DLD1 (cell line): ENCODE data around the gene MAN1A1.

ENCODE experiments used
- in situ Hi-C: cut with HindIII; loops from 2 replicates; pipeline ENCODE4 v1.10.0; 2017; ENCODE audit warnings: low sequenced_read_pairs

The MAN1A1 gene

DNA sequence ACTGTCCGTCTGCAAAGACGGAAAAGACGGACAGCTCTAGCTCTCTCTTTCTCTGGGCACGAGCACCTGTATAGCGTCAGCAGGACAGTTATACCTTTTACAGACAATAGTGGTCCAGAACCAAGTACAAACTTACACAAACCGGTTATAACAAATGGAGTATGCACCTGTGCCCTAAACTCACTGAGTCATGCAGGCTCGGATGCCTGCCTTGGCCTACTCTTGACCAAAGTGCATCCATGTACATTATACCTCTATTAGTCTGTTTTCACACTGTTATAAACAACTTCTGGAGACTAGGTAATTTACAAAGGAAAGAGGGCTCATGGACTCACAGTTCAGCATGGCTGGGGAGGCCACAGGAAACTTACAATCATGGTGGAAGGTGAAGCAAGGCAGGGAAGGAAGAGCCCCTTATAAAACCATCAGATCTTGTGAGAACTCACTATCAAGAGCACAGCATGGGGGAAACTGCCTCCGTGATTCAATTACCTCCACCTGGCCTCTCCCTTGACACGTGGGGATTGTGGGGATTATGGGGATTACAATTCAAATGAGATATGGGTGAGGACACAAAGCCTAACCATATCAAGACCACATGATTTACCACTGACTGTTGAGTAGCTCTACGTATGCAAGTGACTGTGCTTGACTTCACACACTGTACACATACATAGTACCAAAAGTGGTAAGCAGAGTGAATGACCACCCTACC, 23.1 kb downstream of the MAN1A1 start:
- in situ Hi-C loops: no loop called here

DNA sequence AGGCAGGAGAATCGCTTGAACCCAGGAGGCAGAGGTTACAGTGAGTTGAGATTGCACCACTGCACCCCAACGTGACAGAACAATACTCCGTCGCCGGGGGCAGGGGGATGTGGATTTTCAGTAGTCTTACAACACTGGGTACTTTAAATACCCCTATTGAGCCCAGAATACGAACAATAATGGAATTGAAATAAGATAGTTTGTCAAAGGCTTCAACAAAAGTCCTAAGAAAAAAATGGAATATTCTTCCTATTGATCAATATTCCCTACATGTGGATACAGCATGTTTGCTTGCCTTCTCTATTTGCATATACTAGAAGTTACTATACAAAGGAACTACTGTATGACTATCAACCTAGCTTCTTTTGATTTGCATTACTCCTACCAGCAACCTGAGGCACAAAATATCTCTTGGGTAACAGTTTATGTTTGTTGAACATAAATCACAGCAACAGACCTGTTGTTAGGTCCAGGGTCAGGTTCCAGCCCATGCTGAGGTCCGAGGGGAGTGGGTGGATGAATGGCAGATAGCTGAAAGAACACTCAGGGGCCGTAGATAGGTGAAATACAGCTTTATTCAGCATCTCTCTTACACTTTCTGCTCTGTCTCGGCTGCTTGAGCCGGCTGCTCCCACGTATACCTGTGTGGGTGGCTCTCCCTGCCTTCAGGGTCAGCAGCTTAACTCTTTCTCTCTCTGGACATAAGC, 23.8 kb downstream of the MAN1A1 start:
- in situ Hi-C loops: no loop called here

DNA sequence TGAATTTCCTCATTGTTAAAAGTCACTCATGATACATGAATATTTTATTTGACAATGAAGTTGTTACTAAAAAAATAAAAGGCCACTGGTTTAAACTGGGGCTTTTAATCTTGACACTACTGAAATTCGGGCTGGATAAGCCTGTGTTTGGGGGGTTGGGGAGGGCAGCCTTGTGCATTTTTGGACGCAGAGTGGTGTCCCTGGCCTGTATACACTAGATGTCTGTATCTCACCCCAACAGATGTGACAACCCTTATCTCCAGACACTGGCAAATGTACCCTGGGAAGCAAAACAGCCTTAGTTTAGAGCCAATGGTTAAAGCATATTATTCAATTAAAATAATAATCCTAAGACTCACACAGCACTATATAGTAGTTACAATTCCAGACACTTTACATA, 24.8 kb downstream of the MAN1A1 start:
- in situ Hi-C loops: no loop called here

DNA sequence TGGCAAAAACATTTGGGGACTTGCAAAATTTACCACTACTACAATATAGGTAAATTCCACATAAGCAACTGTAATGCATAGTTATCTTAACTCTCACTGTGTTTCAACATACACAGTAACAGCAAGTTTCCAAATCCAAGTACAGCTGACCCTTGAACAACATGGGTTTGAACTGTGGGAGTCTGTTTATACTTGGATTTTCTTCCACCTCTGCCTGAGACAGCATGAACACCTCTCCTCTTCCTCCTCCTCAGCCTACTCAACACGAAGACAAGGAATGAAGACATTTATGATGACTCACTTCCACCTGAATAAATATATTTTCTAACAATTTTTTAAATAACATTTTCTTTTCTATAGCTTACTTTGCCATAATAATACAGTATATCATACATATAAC, 25.6 kb downstream of the MAN1A1 start:
- in situ Hi-C loops: no loop called here

DNA sequence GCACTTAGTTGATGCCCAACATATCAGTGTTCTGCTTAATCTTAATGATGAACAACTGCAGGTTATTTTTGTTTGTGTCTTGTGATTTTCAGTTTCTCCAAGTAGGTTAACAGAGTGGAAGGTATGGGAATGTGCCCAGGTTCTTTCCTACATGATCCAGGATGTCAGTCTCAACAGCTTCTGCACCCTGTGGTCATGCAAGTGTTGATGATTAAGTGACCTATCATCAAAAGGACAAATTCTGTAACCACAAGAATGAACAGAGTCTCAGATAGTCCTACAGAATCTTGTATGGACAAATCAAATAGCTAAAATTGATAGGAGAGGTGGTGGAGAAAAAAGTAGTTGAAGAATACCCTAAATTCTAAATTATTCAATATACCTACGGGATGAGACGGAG, 26.1 kb downstream of the MAN1A1 start:
- in situ Hi-C loops: no loop called here

DNA sequence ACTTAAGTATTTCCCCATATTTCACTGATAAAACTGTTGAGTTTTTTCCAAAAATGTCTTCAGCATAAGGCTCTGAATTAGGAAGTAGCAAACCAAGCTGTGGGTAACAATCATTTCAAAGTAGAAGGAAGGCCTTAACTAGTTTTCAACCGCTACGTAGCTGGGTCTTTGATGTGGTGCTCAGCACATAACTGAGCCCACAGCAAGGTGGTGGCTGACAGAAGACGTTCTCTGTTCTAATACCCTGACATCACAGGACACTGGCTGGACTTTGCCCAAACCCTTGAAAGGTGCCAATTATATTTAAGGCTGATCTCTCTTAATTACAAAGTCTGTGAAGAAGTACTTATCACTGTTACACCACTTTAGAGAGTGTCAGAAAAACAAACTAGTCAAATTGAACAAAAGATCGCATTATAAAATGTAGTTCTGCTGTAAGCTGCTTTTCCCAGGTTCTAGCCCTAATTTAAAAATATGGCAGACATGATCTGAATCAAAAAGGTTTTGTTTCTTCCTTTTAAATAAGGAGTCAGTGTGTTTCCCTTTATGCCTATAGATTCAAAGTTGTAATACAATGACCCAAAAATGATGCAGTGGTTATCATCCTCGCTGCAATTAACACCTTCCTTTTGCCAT, 26.7 kb downstream of the MAN1A1 start:
- in situ Hi-C loops: no loop called here

DNA sequence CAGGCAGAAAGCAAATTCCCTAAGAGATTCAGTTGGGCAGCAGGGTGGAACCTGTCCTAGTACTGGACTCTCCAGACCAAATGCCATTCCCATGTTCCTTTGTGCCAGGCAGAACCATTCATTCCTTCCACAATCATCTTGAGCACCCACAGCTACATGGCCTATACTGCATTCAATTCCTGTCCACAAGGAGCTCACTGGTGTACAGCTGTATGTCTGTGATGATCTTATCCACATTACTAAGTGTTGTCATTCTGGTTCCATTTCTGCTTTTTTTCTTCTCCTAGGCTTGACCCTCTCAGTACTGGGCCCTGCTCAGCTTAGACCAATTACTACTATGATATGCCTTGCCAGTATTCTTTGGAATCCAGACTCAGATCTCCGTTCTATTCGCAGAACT, 27.5 kb downstream of the MAN1A1 start:
- in situ Hi-C loops: no loop called here

DNA sequence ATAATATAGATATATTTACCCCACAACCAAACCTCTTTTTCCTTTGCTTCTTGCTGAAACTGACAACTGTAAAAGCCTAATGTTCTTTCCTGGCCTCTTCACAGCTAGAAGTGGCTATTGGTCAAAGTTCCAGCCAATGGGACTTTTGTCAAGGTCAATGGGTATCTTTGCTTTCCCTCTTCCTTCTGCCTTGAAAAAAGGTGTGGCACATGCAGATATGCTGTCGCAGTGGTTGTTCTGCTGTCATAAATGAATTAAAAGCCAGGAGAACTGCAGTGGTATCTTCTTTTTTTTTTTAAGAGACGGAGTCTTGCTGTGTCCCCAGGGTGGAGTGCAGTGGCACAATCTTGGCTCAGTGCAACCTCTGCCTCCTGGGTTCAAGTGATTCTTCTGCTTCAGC, 29.9 kb downstream of the MAN1A1 start:
- in situ Hi-C loops: no loop called here

DNA sequence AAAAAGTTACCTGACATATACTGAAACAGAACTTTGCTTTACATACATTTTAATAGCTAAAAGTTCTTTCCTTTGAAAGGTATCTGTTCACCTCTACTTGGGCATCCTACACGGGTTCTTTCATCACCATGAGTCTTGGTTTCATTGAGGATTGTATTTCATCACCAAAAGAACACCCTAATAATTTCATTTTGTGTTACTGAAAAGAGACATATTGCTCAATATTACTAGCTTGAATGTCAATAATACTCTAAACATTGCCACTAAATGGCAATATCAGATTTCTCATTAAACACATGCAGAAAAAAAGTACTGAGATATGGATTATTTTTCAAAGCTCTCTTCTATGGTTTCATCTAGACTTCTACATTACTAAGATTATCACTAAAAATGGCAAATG, 30.8 kb downstream of the MAN1A1 start:
- in situ Hi-C loops: no loop called here

DNA sequence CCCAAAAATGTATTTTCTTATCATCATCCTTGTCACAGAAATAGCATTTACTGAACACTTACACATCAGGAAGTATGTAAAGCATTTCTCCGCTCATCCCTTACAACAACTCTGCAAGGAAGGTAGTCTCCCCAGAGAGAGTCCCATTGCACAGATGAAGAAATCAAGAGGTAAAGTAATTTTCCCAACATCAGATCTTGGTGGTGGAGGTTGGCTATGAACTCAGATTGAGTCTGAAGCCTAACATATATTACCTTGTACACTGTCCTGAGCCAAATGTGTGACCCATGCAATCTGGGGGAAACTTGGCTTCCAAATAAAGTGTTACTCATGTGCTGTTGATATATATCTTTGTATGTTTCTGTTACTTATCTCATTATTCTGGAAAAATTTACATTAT, 31.4 kb downstream of the MAN1A1 start:
- in situ Hi-C loops: no loop called here

DNA sequence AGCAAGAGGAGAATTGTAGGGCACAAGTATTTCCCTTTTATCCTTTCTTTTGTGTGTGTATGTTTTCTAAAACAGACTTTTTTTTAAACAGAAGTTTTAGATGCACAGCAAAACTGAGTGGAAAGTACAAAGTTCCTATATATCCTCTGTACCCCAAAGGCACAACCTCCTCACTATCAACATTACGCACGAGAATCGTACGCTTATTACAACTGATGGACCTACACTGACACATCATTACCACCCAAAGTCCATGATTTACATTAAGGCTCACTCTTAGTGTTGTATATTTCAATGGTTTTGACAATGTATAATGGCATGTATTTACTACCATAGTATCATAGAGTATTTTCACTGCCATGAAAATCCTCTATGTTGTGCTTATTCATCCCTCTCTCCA, 32.6 kb downstream of the MAN1A1 start:
- in situ Hi-C loops: no loop called here

DNA sequence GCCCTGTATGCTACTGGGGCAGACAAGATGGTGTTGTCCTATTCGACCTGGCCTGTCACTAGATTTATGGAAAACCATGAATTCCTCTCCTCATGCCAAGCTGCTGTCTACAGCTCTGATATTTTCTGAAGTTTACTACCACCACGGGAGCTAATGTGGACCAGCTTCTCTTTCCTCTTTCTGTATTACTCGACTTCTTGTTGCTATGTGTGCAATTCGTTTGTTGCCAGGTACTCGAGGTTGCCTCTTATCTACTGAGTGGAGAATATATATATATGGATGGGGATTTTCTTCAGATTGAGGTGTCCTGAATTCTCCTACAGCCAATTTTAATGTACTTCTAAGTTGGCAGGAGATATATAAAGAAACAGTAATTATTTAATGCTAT, 34.7 kb downstream of the MAN1A1 start:
- in situ Hi-C loops: no loop called here

DNA sequence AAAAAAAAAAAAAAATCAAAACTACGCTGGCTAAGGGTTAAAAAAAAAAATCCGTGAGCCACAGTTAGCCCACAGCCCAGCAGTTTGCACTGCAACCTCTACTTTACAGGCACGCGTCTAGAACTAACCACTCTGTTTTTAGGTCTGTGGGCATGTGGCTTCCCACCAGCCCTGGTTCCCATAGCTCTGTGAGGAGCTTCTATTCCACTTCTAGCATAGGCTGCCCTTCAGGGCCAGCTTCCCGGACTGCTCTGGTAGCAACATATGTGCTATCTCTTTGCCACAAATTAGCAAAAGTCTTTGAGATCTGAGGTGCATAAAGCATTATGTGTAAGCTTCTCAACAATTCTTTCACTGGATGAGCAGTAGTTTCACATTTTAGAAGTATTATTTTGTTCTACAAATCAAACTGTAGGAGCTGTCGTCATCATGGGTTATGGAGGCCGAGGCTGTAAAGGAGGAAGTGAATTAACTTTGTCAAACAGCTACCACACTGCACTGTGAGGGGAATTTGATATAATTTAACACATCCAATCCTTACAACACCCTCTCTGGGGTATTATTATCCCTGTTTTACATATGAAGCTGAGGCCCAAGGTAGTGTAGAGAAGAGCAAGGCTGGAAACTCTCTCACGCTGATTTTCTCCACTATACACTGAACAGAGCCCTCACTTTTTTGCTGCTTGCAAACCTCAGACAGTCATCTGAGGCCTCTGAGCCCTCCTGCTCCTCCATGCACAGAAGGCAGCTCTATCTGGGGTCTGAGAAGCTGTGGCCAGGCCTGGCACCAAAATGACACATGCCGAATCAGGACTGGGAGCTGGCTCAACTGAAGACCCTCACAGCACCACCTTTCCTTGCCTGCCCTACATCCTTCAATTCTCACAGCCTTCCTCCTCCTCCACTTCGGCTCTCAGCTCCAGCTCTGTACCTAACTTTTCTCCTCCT, 35.4 kb downstream of the MAN1A1 start:
- in situ Hi-C loops: no loop called here

DNA sequence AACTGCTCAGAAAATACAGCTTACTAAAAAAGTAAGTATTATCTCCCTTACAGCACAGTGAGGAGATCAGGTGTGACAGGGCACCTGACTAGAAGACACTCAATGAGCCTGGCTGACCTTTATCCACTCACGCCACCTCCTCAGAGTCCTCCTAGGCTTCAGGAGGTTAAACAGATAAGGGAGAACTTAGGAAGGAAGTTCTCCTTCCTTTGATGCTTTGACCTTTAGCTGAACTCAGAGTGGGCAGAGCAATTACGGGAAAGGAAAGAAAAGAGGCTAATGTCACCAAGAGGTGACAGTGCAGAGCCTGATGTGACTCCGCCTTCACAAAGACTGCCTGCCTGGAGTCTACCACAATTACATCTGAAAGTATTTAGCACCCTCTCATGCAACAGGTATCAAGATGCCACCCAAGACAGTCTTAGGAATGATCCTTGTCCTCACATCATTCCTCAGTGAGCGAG, 36.7 kb downstream of the MAN1A1 start:
- in situ Hi-C loops: no loop called here

DNA sequence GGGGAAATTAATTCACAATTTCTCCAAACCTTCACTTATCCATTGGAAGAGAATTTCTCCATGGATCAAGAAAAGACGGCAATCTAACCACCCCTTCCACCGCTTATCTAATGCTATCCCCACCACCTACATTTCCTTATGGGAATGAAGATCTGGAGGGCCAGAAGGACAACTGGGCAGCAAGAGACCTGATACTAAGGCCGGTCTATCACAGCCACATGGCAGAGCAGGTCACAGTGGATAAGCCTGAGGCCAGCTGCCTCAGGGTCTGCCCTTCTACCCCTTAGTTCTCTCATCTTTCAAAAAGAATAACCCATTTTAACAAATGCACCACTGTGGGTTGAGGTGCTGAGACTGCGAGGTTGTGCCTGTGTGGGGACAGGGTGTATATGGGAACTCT, 37.1 kb downstream of the MAN1A1 start:
- in situ Hi-C loops: no loop called here

DNA sequence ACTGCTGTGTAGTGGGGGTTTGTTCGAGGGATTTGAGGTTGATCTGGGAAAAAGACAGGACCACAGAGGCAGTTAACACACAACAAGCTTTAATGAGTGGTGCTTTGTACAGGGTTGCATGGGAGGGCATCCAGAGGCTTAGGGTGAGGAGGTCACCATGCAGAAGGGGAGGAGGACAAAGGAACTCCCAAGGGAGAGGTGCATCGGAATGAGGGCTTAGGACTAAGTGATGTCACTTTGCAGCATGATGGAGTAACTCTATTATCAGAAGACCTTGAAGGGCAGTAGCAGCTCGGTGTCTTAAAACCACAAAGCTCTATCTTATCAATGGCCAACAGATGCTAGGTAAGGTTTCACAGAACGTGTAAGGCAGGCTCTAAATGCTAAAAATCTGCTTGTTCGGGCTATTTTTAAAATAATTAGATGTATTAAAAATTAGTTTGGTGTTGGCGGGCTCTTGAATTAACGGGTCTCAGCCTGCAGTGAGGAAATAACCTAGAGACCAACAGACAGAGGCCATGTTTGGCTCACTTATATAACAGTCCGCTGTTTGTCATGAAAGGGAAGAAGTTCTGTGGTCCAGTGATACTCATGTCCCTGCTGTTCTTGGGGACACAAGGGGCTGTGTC, 37.9 kb downstream of the MAN1A1 start:
- in situ Hi-C loops: no loop called here

DNA sequence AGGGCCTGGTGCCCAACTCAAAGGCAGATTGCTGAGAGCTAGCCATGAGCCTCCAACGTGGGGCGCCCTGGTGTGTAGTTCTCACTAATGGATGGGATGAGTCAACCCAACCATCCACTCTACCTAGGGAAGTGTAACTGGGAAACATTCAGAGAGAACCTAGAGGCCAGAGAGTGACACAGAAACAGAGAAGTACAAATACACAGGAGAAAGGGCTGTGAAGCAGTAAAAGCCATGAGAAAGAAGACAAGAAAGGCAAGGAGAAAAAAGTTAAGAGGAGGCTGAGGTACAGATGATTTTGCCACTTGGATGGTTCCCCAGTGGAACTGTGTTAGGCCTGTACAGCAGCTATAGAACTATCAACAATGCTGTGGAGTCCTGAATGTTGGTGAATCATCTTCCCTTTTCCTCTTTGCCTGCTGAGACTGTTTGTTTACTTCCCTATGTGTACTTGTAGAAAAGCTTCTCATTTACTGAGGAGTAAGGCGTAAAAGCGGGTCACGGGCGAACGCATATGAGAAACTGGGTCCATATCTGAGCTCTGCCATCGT, 39.0 kb downstream of the MAN1A1 start:
- in situ Hi-C loops: no loop called here

DNA sequence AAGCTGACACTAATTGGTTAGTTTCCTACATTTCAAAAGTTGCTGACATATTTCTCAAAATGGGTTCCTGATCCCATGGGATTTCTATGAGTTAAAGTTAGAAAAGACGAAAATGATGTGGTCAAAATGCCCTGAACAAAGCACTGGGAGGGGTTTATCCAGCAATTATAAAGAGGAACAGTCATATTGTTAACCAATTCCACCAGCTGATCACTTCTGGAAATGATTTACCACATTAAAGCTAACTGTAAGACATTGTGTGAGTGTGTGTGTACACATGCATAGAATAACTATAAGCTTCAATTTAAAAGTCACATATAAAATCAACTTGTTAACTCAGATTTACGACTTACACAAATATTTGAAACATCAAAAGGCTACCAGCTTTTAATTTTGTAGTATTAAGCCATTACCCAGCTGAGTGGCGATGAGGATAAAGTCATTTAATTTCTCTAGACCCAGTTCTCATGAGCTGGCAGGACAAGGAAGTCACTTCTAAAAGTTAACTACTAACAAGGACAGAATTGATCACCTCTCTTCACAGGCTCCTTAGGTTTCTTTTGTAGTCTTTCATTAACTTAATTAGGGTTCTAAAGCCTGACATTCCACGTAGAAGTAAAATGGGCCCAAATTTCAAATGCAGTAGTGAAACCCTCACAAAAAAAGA, 40.4 kb downstream of the MAN1A1 start:
- in situ Hi-C loops: no loop called here

DNA sequence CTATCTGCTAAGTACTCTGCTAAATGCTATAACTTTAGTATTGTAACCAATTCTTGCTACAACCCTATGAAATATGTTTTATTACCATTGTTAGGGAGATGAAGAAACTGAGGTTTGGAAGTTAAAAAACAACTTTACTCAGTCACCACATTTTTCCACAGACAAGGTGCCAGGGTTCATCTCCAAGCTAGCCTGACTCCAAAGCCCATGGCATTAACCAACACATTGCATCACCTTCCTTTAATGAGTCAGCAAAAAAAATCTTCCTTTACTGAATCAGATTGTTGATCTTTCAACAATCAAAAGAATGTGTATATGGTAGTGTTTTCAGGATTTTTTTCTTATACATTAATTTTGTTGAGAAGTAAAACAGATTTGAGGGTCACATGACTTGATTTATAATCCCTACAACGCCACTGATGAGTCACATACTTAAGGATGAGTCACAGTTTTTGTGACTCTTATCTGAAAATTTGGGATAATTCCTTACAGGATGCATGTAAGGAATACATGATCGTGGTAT, 41.5 kb downstream of the MAN1A1 start:
- in situ Hi-C loops: no loop called here

DNA sequence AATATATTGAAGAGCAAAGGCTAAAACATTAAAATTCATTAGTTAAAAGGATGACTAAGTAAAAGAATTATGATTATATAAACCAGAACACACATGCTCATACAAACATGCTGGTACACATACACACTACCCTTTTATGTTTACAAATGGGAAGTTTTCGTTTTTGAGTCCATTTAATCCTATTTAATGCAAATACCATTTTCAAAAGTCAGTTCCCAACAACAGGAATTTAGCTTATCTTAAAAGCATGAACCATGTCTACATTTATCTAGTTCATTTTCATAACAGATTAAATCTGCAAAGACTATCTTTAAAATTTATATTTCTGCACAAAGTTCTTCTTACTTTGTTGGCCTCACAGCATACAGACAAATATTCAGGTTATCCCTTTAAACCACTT, 42.5 kb downstream of the MAN1A1 start:
- in situ Hi-C loops: no loop called here
